H4 (cell line): ENCODE data around the gene KRTAP2-1. TPM values are rescaled to one million over a fixed set of nuclear protein-coding genes. Genes with fewer than 3 reads are reported as not detected.
"Not testable (repeated sequence)": the region's sequence is repeated elsewhere in the genome, so short reads cannot be mapped to it uniquely, and the experiment has no call there.

ENCODE experiments used
- DNase-seq: peaks from one replicate; pipeline ENCODE4 v3.0.0-alpha.2; 2015; ENCODE audit warnings: low spot score
- total RNA-seq: library from RNA; depleted of rRNA; stranded (reverse); fragments of >200 nt; shearing (Covaris generic); gene quantifications from 2 replicates; pipeline ENCODE4 v1.2.3, GENCODE V29; 2014; rRNA removed

Gene KRTAP2-1
- total RNA-seq: not detected in 2 replicates

DNA sequence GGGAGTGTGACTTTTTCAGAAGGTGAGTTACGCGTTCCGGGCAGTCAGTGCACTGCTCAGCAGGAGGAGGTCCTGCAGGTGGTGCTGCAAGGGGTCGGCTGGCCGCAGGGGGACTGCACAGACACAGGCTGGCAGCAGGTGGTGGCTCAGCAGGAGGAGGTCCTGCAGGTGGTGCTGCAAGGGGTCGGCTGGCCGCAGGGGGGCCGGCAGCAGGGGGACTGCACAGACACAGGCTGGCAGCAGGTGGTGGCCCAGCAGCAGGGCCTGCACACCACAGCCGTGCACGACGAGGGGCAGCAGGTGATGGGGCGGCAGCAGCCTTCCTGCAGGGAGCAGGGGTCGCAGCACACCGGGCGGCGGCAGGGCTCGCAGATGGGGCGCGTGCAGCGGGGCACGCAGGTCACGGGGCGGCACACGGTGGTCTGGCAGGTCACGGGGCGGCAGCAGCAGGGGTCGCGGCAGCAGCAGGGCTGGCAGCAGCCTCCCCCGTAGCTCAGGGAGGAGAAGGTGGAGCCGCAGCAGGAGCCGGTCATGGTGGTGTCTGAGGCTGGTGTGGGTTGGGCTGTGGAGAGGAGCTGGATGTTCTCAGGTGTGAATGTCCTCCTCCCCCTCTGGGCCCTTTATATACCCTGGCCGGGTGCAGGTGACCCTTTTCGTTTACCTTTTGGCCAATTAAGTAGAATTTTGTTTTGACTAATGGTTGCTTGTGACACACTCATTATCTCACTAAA lies at the start of gene KRTAP2-1:
Gene KRTAP2-1 (minus strand): TSS at position 582 of the 731 bp plus-strand sequence. CDS start 49 bp downstream, at position 533.
- not testable (repeated sequence) for DNase-seq

DNA sequence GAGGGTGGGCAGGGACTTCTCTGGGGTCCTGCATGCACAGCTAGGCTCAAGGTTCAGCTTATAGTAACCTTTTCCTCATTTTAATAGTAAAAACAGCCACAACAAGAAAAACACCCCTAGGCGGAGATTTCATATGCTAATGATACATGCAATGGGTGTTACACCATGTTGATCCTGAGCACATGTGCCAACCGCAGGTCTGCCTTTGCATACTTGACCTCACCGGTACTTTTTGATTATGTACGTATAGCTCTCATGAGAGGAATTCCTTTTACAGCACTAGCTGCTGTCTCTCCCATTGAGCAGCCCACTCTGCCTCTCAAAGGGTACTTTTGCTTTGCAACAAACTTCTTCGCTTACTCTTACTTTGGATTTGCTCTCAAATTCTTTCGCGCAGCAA lies 48.9 kb upstream of the KRTAP2-1 start:
- no peak for DNase-seq

GRCh38 chr17:41088760-41089352 lies 41.7 kb upstream of the KRTAP2-1 start:
- not testable (repeated sequence) for DNase-seq

- DNase-seq: not testable (repeated sequence)
Observed at GRCh38 chr17:41084100-41084856, 37.2 kb upstream of the KRTAP2-1 start, which contains the start of gene KRTAP4-7. KRTAP4-7 (plus strand) TSS chr17:41084150; CDS start chr17:41084207, 57 bp downstream.

DNA sequence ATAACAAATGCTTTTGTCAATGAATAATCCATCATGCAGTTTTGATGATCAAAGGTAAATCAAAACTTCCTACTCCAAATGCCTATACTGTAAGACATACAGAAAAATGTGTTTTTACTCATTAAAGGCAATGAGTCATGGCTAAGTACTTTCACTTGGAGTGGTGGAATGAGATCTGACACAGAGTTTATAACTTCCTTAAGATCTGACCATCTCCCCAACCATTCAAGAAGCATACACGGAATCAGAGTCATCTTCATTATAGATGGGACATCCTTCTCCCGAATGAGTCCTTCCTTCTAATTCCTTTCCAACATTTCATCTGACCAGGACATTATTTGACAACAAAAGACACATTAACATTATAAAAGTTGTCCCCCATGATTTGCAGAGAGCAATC lies 36.3 kb upstream of the KRTAP2-1 start:
- not testable (repeated sequence) for DNase-seq

DNA sequence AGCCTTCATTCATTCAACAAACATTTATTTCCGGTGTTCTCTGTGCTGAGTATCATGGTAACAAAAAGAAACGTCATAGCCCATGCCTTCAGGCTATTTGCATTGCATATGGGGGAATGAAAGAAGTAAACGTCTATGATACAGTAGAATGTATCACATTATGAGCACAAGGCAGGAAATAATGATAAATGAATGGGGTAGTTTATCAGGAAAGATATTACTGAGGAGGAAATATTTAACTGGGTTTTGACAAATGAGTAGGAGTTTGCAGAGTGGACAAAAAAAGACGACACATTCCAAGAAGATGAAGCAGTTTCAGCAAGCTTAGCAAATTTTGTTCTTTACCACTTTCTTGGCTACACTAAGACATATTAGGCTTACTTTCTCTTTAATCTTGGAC lies 35.5 kb upstream of the KRTAP2-1 start:
- peak; percentile 16 for DNase-seq

- no peak for DNase-seq
Observed at GRCh38 chr17:41076788-41077187, 29.7 kb upstream of the KRTAP2-1 start.

DNA sequence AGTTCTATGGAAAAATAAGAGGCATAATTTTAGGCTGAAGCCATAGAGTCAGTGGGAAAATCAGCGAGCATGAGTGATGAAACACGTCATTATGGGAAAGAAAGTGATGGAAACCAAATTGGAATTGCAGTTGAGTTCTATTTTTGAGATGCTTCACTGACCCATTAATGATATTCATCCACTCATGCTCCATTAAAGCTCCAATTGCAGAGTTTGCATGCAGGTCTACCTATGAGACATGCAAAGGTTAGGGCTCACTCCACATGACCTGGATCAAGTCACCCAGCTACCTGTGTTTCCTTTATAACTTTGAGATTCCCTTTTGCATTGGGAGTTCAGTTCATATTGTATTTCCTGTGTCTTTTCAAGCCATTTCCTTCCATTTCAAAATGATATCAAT lies 26.6 kb upstream of the KRTAP2-1 start:
- no peak for DNase-seq

DNA sequence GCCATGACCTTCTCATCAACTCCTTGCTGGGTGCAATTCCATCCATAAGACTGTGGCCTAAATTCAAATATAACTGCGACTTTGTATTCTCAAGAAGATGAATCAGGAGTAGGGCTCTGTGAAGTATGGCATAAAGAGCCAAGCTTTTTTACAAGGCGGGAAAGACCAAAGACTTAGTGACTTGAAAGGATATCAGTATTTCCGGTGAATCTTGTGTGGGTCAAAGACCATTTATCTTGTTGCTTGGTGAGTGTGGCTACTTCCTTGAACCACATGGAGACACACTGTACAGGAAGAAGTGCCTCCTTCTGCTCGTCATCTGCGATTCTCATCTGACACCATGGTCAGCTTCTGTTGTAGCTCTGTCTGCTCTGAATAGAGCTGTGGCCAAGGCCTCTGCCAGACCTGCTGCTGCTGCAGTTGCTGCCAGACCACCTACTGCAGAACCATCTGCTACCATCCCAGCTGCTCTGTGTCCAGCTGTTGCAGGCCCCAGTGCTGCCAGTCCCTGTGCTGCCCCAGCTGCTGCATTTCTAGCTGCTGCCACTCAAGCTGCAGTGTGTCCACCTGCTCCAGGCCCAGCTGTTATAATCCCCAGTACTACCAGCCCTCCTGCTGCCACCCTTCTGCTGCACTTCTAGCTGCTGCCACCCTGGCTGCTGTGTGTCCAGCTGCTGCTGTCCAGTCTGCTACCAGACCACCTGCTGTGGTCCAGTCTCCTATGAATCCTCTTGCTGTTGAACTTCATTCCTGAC lies 24.7 kb upstream of the KRTAP2-1 start:
- DNase-seq: no peak

- no peak for DNase-seq
Observed at GRCh38 chr17:41069031-41069430, 21.9 kb upstream of the KRTAP2-1 start.

DNA sequence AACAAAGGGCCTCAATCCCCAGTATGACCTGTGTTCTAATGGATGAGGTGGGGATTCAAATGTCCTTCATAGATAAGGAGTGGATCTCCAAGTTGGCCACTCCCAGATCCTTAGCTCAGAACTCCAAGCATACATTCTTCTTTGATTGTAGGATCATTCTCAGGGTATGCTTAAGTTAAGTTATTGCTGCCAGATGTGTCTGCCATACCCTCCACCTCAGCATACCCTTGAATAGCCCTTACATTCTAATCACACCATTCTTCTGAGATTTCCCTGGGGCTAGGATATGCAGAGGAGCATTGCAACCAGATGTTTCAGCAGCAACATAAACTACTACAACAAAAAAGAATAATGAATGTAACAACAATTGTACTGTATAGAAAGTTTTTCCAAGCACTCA lies 20.2 kb upstream of the KRTAP2-1 start:
- no peak for DNase-seq

- DNase-seq: peak; percentile 73
Observed at GRCh38 chr17:41065829-41066624, 18.9 kb upstream of the KRTAP2-1 start, which contains the start of gene KRTAP2-4. KRTAP2-4 (minus strand) TSS chr17:41065879; CDS start chr17:41065845, 34 bp downstream.

DNA sequence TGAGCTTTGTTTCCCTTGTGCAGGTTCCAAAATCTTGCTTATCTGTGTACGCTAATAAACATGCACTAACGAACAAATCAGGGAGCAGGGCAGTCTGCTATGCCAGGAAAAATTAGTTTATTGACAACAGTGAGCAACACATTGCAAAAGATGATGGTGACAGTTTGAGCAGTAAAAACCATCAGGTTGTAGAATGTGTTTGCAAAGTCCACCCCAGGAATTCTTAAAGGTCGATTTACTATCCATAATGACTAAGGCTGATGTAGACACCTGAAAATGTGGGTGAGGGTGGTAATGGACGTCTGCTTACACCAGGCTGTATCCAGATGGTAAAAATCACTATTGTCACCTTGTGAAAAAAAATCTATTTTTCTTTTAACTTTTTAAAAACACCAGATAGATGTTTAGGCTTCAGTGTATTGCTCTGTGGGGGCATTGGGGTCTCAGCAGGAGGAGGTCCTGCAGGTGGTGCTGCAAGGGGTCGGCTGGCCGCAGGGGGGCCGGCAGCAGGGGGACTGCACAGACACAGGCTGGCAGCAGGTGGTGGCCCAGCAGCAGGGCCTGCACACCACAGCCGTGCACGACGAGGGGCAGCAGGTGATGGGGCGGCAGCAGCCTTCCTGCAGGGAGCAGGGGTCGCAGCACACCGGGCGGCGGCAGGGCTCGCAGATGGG lies 18.0 kb upstream of the KRTAP2-1 start:
- not testable (repeated sequence) for DNase-seq

- DNase-seq: no peak
Observed at GRCh38 chr17:41064301-41064700, 17.2 kb upstream of the KRTAP2-1 start.

GRCh38 chr17:41063449-41063848 lies 16.3 kb upstream of the KRTAP2-1 start:
- DNase-seq: no peak

GRCh38 chr17:41061964-41062363 lies 14.8 kb upstream of the KRTAP2-1 start:
- DNase-seq: peak; percentile 56

DNA sequence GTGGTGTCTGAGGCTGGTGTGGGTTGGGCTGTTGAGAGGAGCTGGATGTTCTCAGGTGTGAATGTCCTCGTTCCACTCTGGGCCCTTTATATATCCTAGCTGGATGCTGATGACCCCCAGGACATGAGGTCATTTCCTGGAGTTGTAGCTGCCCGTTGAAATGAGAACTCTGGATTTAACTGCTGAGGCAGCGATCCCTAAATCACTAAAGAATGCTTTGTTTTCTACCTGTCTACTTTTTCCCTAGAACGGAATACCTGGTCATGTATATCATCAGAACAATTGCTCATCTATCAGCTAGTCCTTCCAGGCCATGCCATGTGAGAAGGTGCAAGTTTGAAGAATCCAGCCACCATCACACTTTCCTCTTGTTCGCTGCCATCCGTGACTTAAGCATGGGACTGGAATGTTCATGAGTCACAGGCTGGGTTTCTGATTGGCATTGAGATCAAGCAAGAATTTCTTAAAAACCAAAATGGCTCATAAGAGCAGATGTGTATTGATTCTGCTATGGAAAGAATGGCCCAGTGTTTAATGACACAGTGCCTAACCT lies 13.0 kb upstream of the KRTAP2-1 start, which contains the start of gene KRTAP2-3:
Gene KRTAP2-3 (minus strand): TSS at position 63 of the 553 bp plus-strand sequence. CDS start 64 bp downstream, outside the sequence.
- peak; percentile 79 for DNase-seq

DNA sequence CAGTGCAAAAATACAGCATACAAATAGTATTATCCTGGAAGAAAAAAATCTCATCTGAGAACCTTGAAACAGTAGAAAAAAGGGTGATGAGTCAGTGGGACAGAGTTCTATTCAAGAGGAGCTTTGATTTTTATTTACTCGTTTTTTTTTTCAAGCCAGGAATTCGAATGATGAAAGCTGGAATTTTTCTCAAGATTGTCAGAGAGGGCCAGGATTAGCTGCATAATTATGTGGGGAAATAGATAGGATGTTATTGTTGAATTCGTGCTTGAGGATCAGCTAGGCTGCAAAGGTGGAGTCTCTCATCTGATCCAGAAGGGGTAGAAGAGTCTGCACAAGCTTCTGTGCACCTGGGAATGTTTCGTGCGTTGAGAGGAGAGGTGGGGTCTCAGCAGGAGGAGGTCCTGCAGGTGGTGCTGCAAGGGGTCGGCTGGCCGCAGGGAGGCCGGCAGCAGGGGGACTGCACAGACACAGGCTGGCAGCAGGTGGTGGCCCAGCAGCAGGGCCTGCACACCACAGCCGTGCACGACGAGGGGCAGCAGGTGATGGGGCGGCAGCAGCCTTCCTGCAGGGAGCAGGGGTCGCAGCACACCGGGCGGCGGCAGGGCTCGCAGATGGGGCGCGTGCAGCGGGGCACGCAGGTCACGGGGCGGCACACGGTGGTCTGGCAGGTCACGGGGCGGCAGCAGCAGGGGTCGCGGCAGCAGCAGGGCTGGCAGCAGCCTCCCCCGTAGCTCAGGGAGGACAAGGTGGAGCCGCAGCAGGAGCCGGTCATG lies 12.3 kb upstream of the KRTAP2-1 start:
- DNase-seq: peak; percentile 23

DNA sequence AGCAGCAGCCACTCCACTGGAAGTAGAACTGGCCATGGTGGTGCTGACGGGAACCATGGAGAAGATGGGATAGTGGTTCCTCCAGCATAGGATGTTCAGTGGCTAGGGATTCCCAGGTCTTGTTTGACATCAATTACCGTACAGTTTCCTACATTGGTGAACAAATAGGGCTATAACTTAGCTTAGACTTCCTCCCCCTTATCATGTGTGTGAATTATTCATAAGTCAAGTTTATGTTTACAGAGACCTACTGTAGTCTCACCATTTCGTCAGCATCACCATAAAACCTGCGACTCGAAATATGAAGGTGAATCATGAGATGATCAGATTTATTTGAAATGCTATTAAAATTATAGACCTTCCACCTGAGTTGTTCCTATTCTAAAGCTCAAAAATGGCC lies 11.6 kb upstream of the KRTAP2-1 start:
- DNase-seq: no peak
